HepG2 (cell line): Measurements from ENCODE around the gene FOXR2. TPM values are rescaled to one million over a fixed set of nuclear protein-coding genes. Genes with fewer than 3 reads are reported as not detected.
A peak's percentile ranks its signal among the peaks of the same experiment; 100 is the strongest.

Experiments
- ATAC-seq: fragments of 200-7000 bp; cut with Tn5 transposase; 3 replicates; pipeline ENCODE4 v1.9.1; 2020; ENCODE audit warnings: mild to moderate bottlenecking, moderate library complexity
- BruUV-seq: library from RNA; stranded (reverse); fragments of 400-500 nt; replicated peaks from 2 replicates; lab custom pipeline; 2021; lab: Mats Ljungman, UMichigan
- CTCF ChIA-PET: fragments of 300-600 bp; formaldehyde crosslinking; extraction: SDS; loops from one replicate; lab custom pipeline; 2021; ENCODE audit warnings: low total read pairs, inconsistent platforms, low intra/inter-chr PET ratio; lab: Yijun Ruan, JAX
- POLR2A ChIA-PET: fragments of 350-600 bp; sonication (Branson Sonifier 250); formaldehyde crosslinking; loops from one replicate; lab custom pipeline; 2020; ENCODE audit warnings: antibody characterized with exemption, inconsistent platforms; lab: Yijun Ruan, JAX
- DNase-seq: peaks from one replicate; pipeline ENCODE4 v3.0.0-alpha.2; 2015; ENCODE audit warnings: low spot score
- FAIRE-seq: peaks from 3 replicates; lab custom pipeline; 2011; peaks lifted over from hg19 to GRCh38; lab: Jason Lieb, UNC
- H2AFZ ChIP-seq: one replicate; pipeline ENCODE4 v1.6.1; 2011; ENCODE audit warnings: low read length, inconsistent platforms
- H3K27ac ChIP-seq: fragments of 300-600 bp; 3 replicates; pipeline ENCODE4 v1.8.0; 2011; ENCODE audit warnings: mixed run types, mild to moderate bottlenecking, mixed read lengths, low read length, inconsistent platforms; ENCODE audit not compliant: insufficient read depth; ENCODE audit errors: extremely low read length
- H3K27me3 ChIP-seq, 2 experiments: fragments of 200-600 bp in 1 of 2; 2 replicates in 1 of 2; 3 replicates in 1 of 2; pipeline versions ENCODE4 v1.6.0 to v1.8.0; 2011; ENCODE audit warnings: low read length in 2 of 2, mild to moderate bottlenecking in 2 of 2, moderate library complexity in 2 of 2, inconsistent platforms in 1 of 2; ENCODE audit not compliant: insufficient read depth in 2 of 2, control insufficient read depth in 1 of 2
- H3K36me3 ChIP-seq, 2 experiments: fragments of 200-600 bp in 1 of 2; replicated peaks in 1 of 2; 2 replicates in 1 of 2; 3 replicates in 1 of 2; pipeline versions ENCODE4 v1.5.1 to v1.8.0; 2011; ENCODE audit warnings: low read length in 2 of 2, inconsistent platforms in 1 of 2; ENCODE audit not compliant: insufficient read depth in 2 of 2, control insufficient read depth in 1 of 2
- H3K4me1 ChIP-seq: 2 replicates; pipeline ENCODE4 v1.5.1; 2012; ENCODE audit warnings: low read length, inconsistent platforms; ENCODE audit not compliant: insufficient read depth
- H3K4me2 ChIP-seq: 2 replicates; pipeline ENCODE4 v1.6.0; 2011; ENCODE audit warnings: low read depth, low read length, inconsistent platforms
- H3K4me3 ChIP-seq, 3 experiments: fragments of 200-600 bp in 1 of 3; sonication (generic), shearing (Covaris generic) in 1 of 3; replicated peaks in 1 of 3; 2 replicates each; pipeline ENCODE4 v1.5.1; 2011 to 2016; ENCODE audit warnings: low read length in 3 of 3, inconsistent platforms in 2 of 3, low read depth in 2 of 3, mild to moderate bottlenecking in 2 of 3, control low read depth in 1 of 3, mixed read lengths in 1 of 3; ENCODE audit not compliant: insufficient read depth in 1 of 3
- H3K79me2 ChIP-seq: one replicate; pipeline ENCODE4 v1.6.1; 2011; ENCODE audit warnings: low read length, inconsistent platforms; ENCODE audit not compliant: insufficient read depth
- H3K9ac ChIP-seq: 2 replicates; pipeline ENCODE4 v1.6.0; 2011; ENCODE audit warnings: mild to moderate bottlenecking, low read depth, low read length, inconsistent platforms; ENCODE audit not compliant: insufficient read depth
- H3K9me3 ChIP-seq: 2 replicates; pipeline ENCODE4 v1.5.1; 2012; ENCODE audit warnings: mild to moderate bottlenecking, low read length
- H4K20me1 ChIP-seq: 2 replicates; pipeline ENCODE4 v1.6.0; 2011; ENCODE audit warnings: inconsistent platforms, mild to moderate bottlenecking, low read length, moderate library complexity; ENCODE audit not compliant: insufficient read depth
- FOSL2 ChIP-seq: sonication (generic); formaldehyde crosslinking; IDR thresholded peaks from 2 replicates; pipeline ENCODE4 v1.4.0; 2020; ENCODE audit warnings: missing genetic modification reagents
- IKZF4 ChIP-seq: sonication (generic); formaldehyde crosslinking; IDR thresholded peaks from 2 replicates; pipeline ENCODE4 v1.5.1; 2020; ENCODE audit warnings: borderline replicate concordance, mild to moderate bottlenecking, low read depth, missing genetic modification reagents; ENCODE audit errors: not compliant biosample characterization
- NFKB2 ChIP-seq: sonication (generic); formaldehyde crosslinking; IDR thresholded peaks from 2 replicates; pipeline ENCODE4 v1.4.0; 2020; ENCODE audit warnings: missing genetic modification reagents, borderline replicate concordance
- ZFP41 ChIP-seq: sonication (generic); formaldehyde crosslinking; IDR thresholded peaks from 2 replicates; pipeline ENCODE4 v1.4.0; 2020; ENCODE audit warnings: mild to moderate bottlenecking, missing genetic modification reagents, borderline replicate concordance
- ZSCAN30 ChIP-seq: sonication (generic); formaldehyde crosslinking; IDR thresholded peaks from 2 replicates; pipeline ENCODE4 v1.5.0; 2020; ENCODE audit warnings: mild to moderate bottlenecking, missing genetic modification reagents
- WGBS: methylation state at CpG from one replicate; pipeline ENCODE4 v1.1.6; 2017; ENCODE audit warnings: low lambda C conversion rate; 5-methylcytosine and 5-hydroxymethylcytosine counted together
- in situ Hi-C: cut with HindIII; loops from 2 replicates; pipeline ENCODE4 v1.10.0; 2017; ENCODE audit warnings: low pct_unique_long_range_greater_than_20kb; ENCODE audit not compliant: extremely low pct_ligation_motif_present
- intact Hi-C: fragments of 100-400 bp; cut with micrococcal nuclease; formaldehyde crosslinking; loops from one replicate; pipeline ENCODE4 v1.10.0; 2022; ENCODE audit not compliant: unreplicated experiment
- polyA plus RNA-seq, 8 experiments: library from polyadenylated mRNA; depleted of rRNA in 3 of 8; stranded (reverse) in 7 of 8; unstranded in 1 of 8; fragments of >200 nt; fragmentation: Illumina TruSeq in 4 of 8; extraction: Trizol in 4 of 8; gene quantifications; 2 replicates each; pipeline versions ENCODE4 v1.2.1 to v1.2.3, GENCODE V29; 2011 to 2016; ENCODE audit warnings: low read depth in 4 of 8, missing spikeins in 1 of 8, mixed read lengths in 1 of 8; ENCODE audit not compliant: insufficient read depth in 1 of 8
- total RNA-seq, 5 experiments: library from RNA; depleted of rRNA; stranded (reverse); fragments of >200 nt; fragmentation: Illumina TruSeq; extraction: Trizol; gene quantifications; 2 replicates each; pipeline ENCODE4 v1.2.3, GENCODE V29; 2016; ENCODE audit warnings: low read depth in 1 of 5
- TF ChIP-seq, protein P1 (sequence below): fragments of 450-650 bp; IDR thresholded peaks from 2 replicates; pipeline ENCODE4 v1.6.1; 2016
- TF ChIP-seq, protein P2 (sequence below), 2 experiments: fragments of 450-650 bp in 1 of 2; sonication (generic) in 1 of 2; formaldehyde crosslinking in 1 of 2; IDR thresholded peaks; 2 replicates each; pipeline versions ENCODE4 v1.6.1 to v1.8.0; 2016 to 2022; ENCODE audit warnings: antibody characterized with exemption in 1 of 2, mild to moderate bottlenecking in 1 of 2, missing genetic modification reagents in 1 of 2

Gene FOXR2
- total and polyA plus RNA-seq, 2 of the 13 experiments (the other 11 are each of a cell fraction or from before 2014, with no cell fraction given), result not detected

DNA sequence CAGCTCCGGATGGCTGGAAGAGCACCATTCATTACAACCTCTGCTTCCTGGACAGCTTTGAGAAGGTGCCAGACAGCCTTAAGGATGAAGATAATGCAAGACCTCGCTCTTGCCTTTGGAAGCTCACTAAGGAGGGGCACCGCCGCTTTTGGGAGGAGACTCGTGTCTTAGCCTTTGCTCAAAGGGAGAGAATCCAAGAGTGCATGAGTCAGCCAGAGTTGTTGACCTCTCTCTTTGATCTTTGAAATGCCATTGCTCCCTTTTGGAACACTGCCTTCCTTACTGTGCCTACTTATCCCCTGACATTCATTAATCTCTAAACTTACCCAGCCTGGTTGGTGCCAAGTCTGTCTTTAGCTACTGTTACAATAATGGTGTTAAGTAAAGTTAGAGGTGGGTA is 1.2 kb downstream of the FOXR2 start:
- Histone ChIP-seq H4K20me1 (no peaks in the 10 kb centered on the region), H2AFZ (no peak overlapping the region), H3K27ac (no peak overlapping the region), H3K27me3 (no peaks in the 10 kb centered on the region), H3K4me3 (no peak overlapping the region), H3K9ac (no peak overlapping the region), H3K9me3 (no peaks in the 10 kb centered on the region), H3K36me3 (no peaks in the 10 kb centered on the region), H3K4me1 (no peaks in the 10 kb centered on the region), H3K79me2 (no peaks in the 10 kb centered on the region), H3K4me2 (no peak overlapping the region)
- WGBS, result 0% methylated on average over 3 of the region's 5 CpGs
- ATAC-seq (no peak), FAIRE-seq (no peak), DNase-seq (no peak)
- ChIA-PET POLR2A (no interaction called here), CTCF (no interaction called here)
- intact Hi-C loops, result no loop called here
- TF ChIP-seq FOSL2 (CRISPR knock-in tag) (peak; percentile 48; the same call in 1 of the 2 replicates), ZFP41 (CRISPR knock-in tag) (no peak)
- BruUV-seq, result no TSS peak
- in situ Hi-C loops, result no loop called here

DNA sequence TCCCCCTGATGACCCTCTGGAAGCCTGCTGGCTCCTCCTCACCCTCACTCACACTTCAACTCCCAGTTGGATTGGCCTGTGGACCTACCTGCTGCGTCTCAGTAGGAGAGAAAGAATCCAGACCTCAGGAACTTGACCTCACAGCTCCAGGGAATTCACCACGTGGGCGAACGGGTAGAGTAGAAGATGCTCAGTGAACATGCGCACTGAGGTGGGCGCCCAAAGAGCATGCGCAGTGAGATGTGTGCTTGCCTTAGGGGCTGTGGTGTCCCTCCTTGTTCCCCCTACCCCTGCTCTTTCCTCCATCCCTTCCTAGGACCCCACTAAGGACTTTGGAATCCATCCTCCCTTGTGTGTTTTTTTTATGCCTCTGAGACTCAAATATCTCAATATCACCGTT is 12.9 kb downstream of the FOXR2 start:
- no peaks in the 10 kb centered on the region for H3K36me3 ChIP-seq
- in situ Hi-C loops, result no loop called here
- no peaks in the 10 kb centered on the region for H3K79me2 ChIP-seq
- no peak overlapping the region for H3K9ac ChIP-seq
- intact Hi-C loops, result no loop called here
- H3K4me2 ChIP-seq, result no peak overlapping the region
- CTCF ChIA-PET, result no interaction called here
- BruUV-seq, result no TSS peak
- H3K4me1 ChIP-seq, result no peaks in the 10 kb centered on the region
- H3K27me3 ChIP-seq, result no peaks in the 10 kb centered on the region
- H3K27ac ChIP-seq, result no peak overlapping the region
- ATAC-seq (no peak), FAIRE-seq (no peak), DNase-seq (no peak)
- H2AFZ ChIP-seq, result no peak overlapping the region
- H4K20me1 ChIP-seq, result no peaks in the 10 kb centered on the region
- POLR2A ChIA-PET, result no interaction called here
- no peak overlapping the region for H3K4me3 ChIP-seq
- 3% methylated on average over 5 of the region's 8 CpGs for WGBS
- no peaks in the 10 kb centered on the region for H3K9me3 ChIP-seq
- TF ChIP-seq, protein P1, sequence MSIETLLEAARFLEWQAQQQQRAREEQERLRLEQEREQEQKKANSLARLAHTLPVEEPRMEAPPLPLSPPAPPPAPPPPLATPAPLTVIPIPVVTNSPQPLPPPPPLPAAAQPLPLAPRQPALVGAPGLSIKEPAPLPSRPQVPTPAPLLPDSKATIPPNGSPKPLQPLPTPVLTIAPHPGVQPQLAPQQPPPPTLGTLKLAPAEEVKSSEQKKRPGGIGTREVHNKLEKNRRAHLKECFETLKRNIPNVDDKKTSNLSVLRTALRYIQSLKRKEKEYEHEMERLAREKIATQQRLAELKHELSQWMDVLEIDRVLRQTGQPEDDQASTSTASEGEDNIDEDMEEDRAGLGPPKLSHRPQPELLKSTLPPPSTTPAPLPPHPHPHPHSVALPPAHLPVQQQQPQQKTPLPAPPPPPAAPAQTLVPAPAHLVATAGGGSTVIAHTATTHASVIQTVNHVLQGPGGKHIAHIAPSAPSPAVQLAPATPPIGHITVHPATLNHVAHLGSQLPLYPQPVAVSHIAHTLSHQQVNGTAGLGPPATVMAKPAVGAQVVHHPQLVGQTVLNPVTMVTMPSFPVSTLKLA, result no peak
- no peak for TF ChIP-seq IKZF4 (CRISPR knock-in tag)
- TF ChIP-seq ZSCAN30 (CRISPR knock-in tag), result no peak
- TF ChIP-seq, protein P2, sequence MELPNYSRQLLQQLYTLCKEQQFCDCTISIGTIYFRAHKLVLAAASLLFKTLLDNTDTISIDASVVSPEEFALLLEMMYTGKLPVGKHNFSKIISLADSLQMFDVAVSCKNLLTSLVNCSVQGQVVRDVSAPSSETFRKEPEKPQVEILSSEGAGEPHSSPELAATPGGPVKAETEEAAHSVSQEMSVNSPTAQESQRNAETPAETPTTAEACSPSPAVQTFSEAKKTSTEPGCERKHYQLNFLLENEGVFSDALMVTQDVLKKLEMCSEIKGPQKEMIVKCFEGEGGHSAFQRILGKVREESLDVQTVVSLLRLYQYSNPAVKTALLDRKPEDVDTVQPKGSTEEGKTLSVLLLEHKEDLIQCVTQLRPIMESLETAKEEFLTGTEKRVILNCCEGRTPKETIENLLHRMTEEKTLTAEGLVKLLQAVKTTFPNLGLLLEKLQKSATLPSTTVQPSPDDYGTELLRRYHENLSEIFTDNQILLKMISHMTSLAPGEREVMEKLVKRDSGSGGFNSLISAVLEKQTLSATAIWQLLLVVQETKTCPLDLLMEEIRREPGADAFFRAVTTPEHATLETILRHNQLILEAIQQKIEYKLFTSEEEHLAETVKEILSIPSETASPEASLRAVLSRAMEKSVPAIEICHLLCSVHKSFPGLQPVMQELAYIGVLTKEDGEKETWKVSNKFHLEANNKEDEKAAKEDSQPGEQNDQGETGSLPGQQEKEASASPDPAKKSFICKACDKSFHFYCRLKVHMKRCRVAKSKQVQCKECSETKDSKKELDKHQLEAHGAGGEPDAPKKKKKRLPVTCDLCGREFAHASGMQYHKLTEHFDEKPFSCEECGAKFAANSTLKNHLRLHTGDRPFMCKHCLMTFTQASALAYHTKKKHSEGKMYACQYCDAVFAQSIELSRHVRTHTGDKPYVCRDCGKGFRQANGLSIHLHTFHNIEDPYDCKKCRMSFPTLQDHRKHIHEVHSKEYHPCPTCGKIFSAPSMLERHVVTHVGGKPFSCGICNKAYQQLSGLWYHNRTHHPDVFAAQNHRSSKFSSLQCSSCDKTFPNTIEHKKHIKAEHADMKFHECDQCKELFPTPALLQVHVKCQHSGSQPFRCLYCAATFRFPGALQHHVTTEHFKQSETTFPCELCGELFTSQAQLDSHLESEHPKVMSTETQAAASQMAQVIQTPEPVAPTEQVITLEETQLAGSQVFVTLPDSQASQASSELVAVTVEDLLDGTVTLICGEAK (IDR thresholded peaks at IDR 0.05), result no peak
- TF ChIP-seq, protein P2 (CRISPR knock-in tag; IDR thresholded peaks at IDR 0.05), result no peak
- TF ChIP-seq NFKB2 (CRISPR knock-in tag), result no peak
